Stimulated activated CD4-positive, alpha-beta T cell treated with anti-CD3 and anti-CD28 coated beads, Interleukin-2, amount 100 ng/mL, for 4 hours (primary cell): ENCODE results near the gene PTPRH.

Experiments
- DNase-seq: peaks from one replicate; pipeline ENCODE4 v3.0.0-alpha.2; 2020; ENCODE audit warnings: low read depth

The PTPRH gene

DNA sequence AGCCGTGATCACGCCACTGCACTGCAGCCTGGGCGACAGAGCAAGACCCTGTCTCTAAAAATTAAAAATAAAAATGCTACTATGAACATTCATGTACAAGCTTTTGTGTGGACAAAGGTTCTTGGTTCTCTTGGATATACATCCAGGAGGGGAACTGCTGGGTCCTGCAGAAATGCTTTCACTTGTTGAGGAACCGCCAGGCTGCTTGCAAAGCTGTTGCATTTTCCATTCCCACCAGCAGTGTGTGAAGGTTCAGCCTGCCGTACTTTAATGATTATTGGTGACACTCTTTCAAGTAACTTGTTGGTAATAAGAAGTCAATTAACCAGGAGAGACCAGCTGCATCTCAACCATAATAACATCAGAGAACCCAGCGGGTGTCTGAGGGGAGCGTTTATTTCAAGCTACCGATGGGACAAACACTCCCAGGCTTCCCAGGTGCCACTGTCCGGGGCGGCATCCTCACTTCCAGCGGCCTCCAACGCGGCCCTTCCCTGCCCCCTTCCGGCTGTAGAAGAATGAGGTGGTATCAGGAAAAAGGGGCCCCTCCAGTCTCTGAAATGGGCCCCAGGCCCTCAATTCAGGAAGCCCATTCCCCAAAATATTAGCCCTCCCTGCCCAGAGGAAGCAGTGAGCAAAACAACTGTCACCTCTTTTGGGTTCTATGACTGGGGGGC is 76.7 kb downstream of the PTPRH start:
- no peak for DNase-seq

GRCh38 chr19:55131421-55131820 is 77.9 kb downstream of the PTPRH start:
- DNase-seq: no peak
